IMR-90 (cell line): Measurements from ENCODE around the gene TMEM190.

Experiments used
- BHLHE40 ChIP-seq: fragments of 150-350 bp; IDR thresholded peaks from 2 replicates; pipeline ENCODE4 v1.6.1; 2016; ENCODE audit warnings: mild to moderate bottlenecking, low read depth, low read length
- CHD1 ChIP-seq: IDR thresholded peaks from 2 replicates; pipeline ENCODE4 v1.6.1; 2012; ENCODE audit warnings: low read depth, low read length, improper control_type of control experiment
- CTCF ChIP-seq: conservative IDR thresholded peaks from 2 replicates; pipeline ENCODE4 v1.5.1; 2012; ENCODE audit warnings: mild to moderate bottlenecking, low read depth, low read length, improper control_type of control experiment

DNA sequence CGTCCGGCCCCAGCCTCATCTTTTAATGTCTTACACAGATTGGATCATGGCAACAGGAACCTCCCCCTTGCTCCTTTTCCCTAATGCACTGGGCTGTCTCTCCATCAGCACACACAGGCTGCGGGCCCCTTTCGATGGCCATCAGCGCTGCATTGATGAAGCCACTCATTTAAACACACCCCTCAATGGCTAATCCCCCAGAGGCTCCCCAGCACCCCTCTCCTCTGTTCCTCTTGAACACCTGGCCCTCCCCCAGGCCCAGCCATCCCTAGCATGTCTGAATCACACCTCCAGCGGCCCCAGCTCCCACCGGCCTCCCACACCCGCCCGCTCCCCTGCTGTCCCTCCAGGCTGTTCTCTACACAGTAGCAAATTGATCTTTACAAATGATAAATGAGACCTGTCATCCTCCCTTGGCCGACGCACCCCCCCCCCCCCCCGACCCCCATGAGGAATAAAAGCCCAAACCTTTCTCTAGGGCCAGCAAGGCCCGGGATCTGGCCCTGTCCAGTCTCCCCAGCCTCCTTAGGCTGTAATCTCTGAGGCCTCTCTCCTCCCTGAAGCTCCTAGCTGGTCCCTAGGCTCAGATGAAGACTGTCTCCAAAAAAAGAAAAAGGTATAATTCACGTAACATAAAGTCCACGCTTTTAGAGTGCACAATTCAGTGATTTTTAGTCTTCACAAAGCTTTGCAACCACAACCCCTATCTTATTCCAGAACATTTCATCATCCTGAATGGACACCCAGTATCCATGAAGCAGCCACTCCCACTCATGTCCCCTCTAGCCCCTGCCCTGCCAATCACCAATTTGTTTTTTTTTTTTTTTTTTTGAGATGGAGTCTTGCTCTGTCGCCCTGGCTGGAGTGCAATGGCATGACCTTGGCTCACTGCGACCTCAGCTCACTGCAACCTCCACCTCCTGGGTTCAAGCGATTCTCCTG lies 16.5 kb downstream of the TMEM190 start:
- TF ChIP-seq CHD1 (no peak), CTCF (no peak), BHLHE40 (no peak)
